ENCODE data around the gene GRK7. TPM values are rescaled to one million over a fixed set of nuclear protein-coding genes. Genes with fewer than 3 reads are reported as not detected.

The GRK7 gene

Small RNAs within 50 kb of the gene (small RNA-seq; reads per million reads assigned to genes)
- not detected for gene AC112771.1 (ENCODE audit: low read depth)

Measured in mesenchymal stem cell (in vitro differentiated cells and primary cell).